ENCODE results near the gene ZNF879.
A peak's percentile ranks its signal among the peaks of the same experiment; 100 is the strongest.

ZNF879 gene
- 31.4 to 42.7 reads per million in 2 donors for total RNA-seq

DNA sequence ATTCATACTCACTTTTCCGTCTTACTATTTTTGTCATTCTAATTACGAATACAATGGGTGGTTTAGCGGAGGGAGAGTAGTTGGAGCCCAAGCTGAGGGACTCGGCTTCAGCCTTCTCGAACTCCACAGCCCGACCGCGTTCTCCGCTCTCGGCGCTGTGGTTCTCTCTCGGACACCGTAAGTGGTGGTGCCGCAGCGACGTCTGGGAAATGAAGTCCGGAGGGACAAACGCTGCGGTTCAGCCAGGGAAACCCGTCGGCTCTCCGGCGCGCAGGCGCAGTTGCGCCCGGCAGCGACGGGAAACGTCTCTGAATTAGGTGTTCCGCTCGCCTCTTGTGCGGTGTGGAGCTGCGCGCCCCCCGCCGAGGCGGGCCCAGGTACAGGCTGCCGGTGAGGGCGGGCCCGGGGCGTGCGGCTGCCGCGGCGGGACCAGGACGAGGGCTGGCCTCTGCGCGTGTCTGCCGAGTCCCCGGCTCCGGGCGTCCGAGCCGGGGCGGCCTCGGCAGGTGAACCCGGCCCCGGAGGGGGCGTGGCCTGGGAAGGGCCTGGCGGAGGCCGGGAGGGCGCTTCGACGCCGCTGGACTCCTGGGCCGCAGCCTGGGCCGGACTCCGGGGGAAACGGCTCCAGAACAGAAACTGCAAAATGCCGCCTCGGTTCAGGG lies at the start of gene ZNF879:
ZNF879 (plus strand) TSS at position 277 of the 662 bp plus-strand sequence. CDS start 1,201 bp downstream, outside the sequence.
- peak; percentile 90 for DNase-seq

DNA sequence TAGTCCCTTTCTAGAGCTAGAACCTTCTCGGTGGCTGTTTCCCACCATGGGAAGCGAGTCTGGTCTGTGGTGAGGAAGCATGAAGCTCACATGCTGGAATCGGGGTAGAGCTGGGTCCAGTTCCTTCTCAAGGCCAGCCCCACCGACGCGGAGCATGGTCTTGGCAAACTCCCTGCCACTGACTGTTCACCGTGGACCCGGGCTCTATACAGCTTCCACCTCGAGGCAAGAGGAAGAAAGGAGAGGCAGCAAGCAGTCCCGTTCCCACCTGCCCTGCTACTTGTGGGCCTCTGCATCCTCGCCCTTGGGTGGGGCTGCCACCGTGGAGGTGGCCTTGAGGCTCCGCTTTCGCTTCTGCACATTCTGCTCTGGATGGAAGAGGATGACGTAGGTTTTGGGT lies 42.2 kb upstream of the ZNF879 start:
- DNase-seq, result no peak

DNA sequence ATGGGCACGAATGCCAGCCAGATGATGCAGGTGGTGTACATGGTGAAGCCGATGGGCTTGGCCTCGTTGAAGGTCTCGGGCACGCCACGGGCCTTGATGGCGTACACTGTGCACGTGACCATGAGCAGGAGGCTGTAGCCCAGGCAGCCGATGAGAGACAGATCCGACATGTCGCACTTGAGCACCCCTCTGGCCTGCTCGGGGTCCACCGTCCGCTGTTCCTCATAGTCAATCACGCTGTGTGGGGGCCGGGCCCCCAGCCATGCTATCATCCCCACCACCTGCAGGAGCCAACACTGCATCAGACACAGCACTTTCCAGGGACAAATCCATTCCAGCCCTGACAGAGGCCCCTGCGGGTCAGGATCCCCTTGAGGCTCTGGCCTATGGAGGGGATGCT lies 40.7 kb upstream of the ZNF879 start:
- no peak for DNase-seq

DNA sequence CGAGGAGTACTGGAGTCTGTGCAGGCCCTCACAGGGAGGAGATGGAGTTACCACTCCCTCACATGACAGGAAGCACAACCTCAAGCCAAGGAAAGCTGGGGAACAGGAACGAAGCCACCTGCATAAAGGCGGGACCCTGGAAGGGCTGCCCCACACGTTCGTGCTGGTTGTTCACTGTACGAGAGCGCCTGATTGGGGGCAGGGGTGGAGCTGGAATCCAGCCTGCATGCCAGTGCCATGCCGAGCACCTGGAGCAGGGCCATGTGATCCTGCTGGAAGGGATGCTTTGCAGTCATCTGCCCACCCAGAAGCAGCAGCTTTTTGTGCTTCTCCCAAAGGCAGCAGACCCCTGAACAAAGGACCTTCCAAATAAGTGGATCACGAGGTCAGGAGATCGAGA lies 39.9 kb upstream of the ZNF879 start:
- no peak for DNase-seq

DNA sequence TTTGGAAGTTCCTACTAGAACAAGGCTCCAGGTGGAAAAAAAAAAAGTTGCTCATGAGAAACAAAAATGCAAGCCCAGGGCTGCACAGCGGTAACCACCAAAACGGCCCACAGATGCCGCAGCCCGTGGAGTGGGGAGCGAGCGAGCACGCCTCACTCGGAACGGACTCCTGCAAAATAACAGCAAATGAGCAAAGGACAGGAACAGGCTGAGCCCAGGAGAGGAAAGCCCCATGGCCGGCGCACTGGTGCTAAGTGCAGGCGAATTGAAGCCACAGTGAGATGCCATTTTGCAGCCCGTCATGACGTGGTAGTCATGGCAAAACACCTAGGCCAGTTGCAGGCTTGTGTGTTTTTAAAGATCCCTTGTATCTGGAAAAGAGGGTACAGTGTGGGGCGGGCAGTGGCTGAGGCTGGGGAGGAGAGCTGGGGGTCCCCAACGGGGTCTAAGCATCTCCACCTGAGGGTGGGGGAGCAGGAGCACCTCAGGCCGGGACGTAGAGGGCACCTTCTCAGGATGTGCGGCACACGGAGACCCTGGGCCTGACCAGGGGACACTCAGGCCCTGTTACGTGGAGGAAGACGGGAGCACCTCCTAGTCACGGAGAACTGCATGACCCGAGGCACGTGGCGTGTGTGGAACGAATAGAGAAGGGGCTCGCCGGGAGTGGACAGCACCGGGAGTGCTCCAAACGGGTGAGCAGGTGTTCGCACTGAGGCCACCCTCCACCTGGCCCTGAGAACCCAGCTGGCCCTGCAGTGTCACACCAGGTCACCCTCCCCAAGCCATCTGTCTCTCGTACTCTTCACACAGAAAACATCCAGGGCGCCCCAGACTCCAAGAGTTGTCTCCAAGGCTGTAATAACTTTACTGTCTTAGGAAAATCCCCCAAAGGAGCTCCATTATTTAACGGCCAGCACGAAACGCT lies 39.2 kb upstream of the ZNF879 start:
- DNase-seq, result no peak

DNA sequence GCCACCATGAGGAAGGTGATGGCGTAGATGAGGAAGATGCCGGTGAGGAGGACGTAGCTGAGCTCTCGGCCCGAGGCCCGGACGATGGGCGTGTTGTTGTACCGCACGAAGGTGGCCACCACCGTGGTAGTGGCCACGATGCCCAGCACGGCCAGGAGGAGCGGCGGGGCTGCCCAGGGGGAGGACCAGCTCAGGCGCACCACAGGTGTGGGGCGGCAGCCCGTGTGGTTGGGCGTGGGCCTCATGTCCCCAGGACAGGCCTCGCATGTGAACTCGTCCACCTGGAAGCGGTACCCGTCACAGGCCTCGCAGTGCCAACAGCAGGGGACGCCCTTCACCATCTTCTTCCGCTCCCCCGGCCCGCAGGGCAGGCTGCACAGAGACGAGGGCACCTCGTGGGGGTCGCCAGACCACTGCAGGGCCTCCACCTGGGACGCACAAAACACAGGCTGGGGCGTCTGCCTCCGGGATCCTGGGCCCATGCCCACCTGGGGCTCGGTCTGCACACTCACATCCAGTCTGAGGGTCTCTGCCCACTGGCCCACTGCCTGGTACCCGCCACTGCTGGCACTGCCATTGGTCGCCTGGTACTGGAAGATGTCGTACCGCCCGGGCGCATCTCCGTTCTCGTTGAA lies 37.2 kb upstream of the ZNF879 start:
- DNase-seq, result no peak

DNA sequence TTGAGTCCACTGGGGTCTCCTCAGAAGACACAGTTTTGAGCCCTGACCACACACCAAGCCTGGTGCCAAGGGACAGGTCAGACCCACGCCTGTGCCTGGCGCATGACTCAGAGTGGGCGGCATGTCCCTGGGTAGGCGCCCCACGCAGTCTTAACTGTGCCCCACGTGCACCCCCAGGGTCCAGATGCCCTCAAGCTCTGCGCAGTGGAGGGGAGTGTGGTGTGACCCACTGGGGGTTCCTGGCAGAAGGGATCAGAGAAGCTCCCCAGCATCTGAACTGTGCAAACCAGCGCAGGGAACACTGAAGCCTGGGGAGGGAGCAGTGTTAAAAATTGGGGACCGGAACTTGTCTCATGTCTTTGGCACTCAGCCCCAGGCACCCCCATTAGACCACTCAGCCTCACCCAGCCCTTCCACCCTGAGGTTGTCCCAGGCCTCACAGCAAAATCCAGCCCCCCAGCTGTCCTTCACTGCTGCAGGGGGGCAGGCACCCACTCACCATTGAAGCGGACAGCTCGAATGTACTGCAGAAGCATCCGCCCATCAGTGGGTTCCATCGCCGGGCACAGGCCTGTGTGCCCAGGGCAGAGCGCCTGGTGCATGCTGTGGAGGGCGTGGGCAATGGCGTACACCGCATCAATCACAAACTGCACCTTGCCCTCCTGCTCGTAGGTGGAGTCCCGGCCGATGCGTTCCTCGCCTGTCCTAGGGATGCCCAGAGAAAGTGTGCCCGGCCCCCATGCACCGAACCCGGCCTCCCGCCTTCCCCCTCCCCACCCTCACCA lies 35.0 kb upstream of the ZNF879 start:
- DNase-seq, result no peak

DNA sequence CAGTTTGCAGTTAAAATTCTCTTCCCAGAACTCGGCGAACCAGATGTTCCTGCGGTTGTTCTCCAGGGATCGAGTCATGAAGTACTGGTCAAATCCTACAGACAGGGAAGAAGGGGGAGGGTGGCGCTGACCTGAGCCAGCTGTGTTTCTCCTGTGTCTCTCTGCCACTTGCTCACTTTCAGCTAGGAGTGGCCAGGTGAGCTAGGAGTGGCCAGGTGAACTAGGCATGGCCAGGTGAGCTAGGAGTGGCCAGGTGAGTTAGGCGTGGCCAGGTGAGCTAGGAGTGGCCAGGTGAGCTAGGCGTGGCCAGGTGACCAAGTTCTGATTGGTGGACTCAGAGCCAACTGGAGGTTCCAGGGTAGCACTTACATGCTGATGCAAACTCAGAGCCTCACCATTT lies 34.3 kb upstream of the ZNF879 start:
- DNase-seq, result no peak

DNA sequence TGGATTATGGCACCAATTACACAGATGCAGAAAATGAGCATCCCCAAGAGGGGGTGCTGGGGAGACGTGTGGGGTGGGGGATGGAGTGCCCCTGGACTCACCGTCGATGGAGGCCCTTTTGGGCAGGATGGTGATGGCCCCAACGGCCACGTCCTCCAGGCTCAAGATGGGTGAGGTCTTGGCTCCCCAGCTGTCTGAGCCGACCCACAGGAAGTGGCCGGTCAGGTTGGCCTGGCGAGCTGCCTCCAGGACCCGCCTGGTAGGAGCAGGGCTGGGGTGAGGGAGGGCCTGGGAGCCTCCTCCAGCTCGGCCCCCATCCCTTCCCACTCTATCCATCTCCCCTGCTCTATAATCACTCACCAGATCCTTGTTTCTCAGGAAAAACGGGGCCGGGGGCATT lies 33.1 kb upstream of the ZNF879 start:
- DNase-seq, result no peak

DNA sequence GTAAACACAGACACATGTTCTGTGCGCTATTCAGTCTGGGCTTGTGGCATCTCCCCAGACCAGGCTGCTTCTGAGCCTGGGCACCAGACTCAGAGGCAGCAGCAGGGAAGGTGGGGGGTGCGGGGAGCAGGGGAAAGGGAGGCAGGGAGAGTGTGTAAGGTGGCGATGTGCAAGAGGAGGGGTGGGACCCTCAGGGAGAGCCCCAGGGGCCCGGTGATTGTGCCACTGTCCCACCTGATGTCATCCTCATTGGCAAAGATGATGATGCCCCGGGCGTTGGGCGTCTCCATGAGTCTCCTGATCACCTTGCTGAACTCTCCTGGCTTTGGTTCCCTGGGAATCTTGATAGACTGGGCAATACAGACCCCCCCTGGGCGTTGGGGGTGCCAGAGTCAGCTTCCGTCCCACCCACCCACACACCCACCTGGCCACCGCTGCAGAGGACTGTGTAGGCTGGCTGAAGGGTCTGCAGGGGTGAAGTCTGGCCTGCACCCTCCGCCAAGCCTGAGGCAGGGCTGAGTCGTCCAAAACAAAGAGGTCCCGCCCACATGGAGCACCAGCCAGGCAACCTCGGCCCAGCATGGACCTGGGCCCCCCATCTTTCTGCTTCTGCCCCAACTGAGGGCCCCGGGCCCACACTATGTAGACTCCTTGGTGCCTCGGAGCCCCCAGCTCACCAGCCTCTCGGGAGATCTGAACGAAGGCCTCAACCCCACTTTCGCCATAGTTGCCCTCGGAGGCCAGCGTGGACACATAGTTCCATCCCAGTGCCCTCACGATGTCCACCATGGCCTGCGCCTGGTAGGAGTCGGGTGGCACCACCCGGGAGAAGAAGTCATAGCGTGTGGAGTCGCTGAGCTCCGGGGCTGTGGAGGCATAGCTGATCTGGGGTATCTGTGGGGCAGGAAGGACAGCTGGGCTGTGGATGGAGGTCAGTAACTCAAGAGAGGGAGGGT lies 32.1 kb upstream of the ZNF879 start:
- no peak for DNase-seq

DNA sequence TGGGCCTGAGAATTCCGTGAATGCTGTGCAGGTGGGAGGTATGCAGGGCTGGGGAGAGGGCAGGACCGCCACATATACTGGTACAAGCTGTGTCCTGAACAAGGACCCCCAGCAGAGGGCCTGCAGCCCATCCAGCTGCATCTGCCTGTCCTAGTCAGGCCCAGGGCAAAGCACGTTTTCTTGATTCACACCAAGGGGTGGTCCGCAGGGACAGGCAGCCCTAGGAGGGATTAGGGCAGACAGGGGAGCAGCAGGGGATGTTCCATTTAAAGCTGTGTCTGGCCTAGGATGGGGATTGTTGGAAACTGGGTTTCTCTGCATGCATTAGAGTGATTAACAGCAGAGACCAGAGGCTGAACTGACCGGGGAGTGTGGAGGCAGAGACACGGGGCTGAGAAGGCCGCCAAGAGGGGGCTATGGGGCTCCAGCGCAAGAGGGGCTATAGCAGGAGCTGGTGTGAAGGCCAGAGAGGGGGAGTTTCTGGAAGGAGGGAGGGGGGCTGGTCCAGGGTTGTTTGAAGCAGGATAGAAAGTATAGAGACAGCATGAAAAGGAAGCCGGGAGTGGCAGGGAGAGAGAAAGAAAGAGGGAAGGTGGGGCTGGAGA lies 31.2 kb upstream of the ZNF879 start:
- DNase-seq, result no peak

DNA sequence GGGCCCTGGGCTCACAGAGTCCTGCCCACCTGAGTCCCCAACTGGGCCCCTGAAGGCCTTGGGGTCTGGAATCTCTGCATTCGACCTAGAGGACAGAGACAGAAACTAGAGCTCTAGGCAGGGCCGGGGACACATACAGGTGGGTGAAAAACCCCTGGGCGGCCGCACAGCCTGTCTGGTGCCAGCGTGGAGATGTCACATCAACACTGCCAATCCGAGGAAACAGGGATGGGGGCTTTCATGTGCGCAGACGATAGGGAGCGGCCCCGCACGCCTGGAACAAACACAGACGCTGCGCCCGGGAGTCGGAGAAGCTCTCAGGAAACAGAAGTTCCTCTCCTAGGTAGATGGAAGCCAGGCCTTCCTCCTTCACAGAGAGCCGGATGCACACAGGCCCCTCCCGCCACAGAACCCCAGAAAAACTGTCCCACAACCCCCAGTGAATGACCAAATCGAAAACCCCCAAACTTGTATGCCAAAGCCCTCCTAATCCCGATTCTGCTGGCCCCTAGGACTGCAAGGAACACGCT lies 30.3 kb upstream of the ZNF879 start:
- DNase-seq, result no peak

DNA sequence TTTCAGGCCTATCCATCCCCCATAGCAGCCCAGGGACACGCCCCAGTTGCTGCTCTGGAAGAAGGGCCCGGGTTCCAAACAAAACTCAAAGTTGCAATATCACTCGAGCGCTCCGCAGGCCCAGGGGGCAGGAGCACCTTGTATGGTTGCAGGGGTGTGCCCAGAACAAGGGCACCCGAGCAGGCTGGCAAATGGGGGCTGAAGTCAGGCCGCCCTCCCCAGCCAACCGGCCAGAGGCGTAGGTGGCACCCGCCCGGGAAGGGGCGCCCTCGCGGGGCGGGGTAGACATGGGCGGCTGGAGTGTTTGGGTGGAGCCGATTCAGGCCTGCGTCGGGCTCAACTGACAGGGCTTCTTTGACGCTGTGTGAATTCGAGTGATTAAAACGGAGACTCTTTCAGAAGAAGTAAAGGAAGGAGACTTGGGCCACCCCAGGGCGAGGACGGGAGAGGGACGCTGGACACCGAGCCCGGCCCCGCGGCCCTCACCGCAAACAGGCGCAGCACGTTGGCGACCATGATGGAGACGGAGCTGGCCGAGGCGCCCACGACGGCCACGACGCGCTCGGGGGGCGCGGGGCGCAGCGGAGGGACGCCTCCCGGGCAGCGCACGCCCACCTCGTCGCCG lies 29.5 kb upstream of the ZNF879 start:
- no peak for DNase-seq

DNA sequence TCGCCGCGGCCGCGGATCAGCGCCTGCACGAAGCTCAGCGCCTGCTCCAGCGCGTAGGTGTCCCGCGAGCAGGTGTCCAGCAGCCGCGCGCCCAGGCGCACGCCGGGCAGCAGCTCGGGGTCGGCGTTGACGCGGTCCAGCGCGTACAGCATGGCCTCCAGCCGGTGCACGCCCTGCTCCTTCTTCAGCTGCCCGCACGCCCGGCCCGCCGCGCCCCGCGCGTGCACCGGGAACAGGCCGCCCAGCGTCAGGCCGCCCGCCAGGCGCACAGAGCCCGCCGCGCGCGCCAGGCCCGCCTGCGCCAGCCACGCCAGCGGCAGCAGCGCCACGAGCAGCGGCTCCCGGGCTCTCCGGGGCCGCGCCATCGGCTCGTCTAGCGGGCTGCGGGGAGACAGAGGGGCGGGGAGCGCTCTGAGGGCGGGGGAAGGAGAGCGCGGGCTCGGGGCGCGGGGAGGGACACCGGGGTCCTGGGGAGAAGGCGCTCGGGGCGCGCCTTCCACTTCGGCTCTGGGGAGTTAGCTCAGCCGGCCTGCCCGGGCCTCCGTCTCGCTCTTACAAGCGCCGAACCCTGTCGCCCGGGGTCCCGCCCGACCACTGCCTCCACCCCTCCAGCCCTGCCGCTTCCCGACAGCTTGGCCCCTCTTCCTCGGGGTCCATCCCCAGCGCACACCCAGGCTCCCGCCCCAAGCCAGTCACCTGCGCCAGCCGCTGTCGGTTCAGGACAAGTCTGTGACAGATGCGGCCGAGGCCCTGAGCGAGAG lies 28.8 kb upstream of the ZNF879 start, which contains the start of gene GRM6:
GRM6 (minus strand) TSS at position 741 of the 761 bp plus-strand sequence; CDS start at position 365, 376 bp downstream.
- DNase-seq, result no peak

DNA sequence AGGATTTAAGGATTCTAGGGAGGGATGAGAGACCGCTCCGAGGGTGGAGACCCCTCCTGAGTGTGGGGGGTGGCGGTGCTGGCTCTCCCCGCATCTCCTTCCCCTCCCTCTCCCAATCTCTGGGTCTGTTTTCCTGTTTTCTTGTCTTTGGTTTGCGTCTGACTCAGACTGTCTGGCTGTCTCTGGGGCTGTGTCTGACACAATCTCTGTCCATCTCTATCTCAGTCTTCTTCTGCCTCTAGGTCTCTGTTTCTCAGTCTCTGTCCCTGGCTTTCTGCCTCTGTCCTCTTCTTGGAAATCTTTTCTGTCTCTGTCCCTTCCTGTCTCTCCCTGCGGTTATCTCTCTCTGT lies 28.3 kb upstream of the ZNF879 start:
- no peak for DNase-seq

DNA sequence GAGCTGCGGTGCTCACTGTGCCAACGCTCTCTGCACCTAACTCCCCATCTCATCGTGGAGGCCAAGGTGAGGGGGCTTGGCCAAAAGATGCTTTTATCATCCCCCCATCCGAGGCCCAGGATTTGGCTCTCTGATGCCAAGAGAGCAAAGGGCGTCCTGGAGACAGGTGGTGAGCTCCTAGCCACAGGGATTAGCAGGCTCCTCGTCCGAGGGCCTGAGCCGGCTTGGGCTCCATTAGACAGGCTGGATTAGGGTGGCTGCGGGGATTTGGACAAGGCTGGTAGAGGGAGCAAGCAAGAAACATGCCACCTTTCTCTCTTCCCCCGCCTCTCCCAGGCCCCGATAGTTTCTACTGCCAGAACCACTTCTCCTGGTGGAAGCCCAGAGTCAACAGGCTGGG lies 27.4 kb upstream of the ZNF879 start:
- DNase-seq, result no peak

DNA sequence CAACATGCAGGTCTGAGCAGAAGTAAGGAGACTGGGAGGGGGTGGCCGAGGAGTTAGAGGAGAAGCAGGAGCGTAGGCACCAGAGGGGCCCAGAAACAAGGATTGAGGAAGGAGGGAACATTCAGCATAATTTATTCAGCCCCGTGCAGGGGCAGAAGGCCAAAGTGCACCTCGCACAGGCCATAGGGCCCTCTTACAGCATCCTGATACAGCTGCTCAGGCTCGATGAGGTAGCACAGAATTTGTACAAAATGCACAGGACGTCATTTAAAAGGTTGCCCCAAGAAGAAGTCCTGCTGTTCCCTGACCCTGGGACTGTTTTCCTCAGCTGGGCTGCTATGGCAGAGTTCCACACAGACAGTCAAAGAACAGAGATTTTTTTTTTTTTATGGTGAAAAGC lies 26.4 kb upstream of the ZNF879 start:
- DNase-seq, result no peak

DNA sequence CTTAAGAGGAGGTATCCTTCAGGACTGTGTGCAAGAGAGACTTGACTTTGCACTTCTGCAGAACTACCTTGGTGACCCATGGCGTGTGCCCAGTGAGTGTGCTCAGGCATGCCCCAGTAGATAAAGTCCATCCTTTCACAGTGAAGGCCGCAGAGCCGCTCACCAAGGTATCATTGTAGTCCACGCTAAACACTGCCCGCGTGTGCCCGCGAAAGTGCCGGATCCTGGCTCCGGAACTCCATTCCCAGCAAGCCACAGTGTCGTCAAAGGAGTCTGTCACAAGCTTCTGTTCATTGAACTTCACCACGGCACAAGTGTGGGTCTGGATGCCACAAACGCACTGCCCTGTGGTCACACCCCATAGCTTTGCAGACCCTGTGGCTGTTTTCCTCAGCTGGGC lies 25.2 kb upstream of the ZNF879 start:
- DNase-seq, result no peak

DNA sequence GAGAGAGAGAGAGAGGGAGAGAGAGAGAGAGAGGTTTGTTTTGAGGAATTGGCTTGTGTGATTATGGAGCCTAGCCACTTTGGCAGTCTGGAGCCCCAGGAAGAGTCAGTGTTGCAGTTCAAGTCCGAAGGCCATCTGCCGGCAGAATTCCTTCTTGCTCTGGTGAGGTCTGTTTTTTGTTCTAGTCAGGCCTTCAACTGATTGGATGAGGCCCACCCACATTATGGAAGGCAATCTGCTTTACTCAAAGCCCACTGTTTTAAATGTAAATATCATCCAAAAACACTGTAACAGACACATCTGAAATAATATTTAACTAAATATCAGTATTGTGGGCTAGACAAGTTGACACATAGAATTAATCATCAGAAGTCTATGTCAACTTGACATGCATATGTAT lies 17.0 kb upstream of the ZNF879 start:
- no peak for DNase-seq

DNA sequence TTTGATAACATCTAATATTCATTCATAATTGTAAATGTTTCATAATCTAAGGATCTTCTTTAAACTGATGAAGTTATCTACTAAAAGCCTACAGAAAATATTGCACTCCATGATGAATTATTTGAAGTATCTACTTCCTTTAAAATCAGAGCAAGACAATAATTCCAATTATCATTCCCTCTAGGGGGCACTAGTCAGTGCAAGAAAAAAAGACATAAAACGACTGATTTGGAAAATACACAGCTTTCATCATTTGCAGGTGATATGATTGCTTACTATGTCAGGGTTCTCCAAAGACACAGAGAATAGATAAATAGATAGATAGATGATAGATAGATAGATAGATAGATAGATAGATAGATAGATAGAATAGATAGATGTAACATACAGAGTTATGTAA lies 14.9 kb upstream of the ZNF879 start:
- no peak for DNase-seq

Data from activated gamma-delta T cell (primary cell).